ENCODE measurements around the gene MT1G.
"Not testable (repeated sequence)": the region's sequence is repeated elsewhere in the genome, so short reads cannot be mapped to it uniquely, and the experiment has no call there.

Gene MT1G

GRCh38 chr16:56669005-56669839, 1.4 kb upstream of the MT1G start, which contains the start of gene MT1H:
TSS of gene MT1H (plus strand) at chr16:56669814. CDS start at chr16:56669885, 71 bp downstream.
- Histone ChIP-seq H3K9me3 (ENCODE audit: control insufficient read depth in 5 of 5, low read length in 5 of 5) (no peaks in the 10 kb centered on the region), H3K27ac (ENCODE audit: low read depth, low read length) (no peak within 1 kb of the TSS), H3K27me3 (ENCODE audit: control insufficient read depth in 5 of 5, insufficient read depth in 4 of 5, low read length in 5 of 5) (peaks cover 0 to 28% (median 19%) of the 10 kb centered on the region in 5 donors), H3K9ac (ENCODE audit: low read length in 5 of 5) (no peak within 1 kb of the TSS), H3K36me3 (ENCODE audit: control insufficient read depth in 5 of 5, insufficient read depth in 5 of 5, low read length in 5 of 5) (no peaks in the 10 kb centered on the region), H3K4me1 (ENCODE audit: control insufficient read depth in 5 of 5, insufficient read depth in 5 of 5, low read length in 5 of 5) (peaks cover 0 to 21% (median 17%) of the 10 kb centered on the region in 5 donors), H3K4me3 (ENCODE audit: low read depth in 1 of 5, low read length in 5 of 5) (no peak within 1 kb of the TSS)

GRCh38 chr16:56665286-56666261, 2.3 kb downstream of the MT1G start:
- H3K9ac ChIP-seq (ENCODE audit: low read length in 5 of 5); H3K4me3 ChIP-seq (ENCODE audit: low read depth in 1 of 5, low read length in 5 of 5); H3K9me3 ChIP-seq (ENCODE audit: control insufficient read depth in 5 of 5, low read length in 5 of 5); H3K36me3 ChIP-seq (ENCODE audit: control insufficient read depth in 5 of 5, insufficient read depth in 5 of 5, low read length in 5 of 5); H3K27ac ChIP-seq (ENCODE audit: low read depth, low read length): not testable (repeated sequence)
- H3K4me1 ChIP-seq (ENCODE audit: control insufficient read depth in 5 of 5, insufficient read depth in 5 of 5, low read length in 5 of 5) = peaks cover 0 to 24% (median 17%) of the 10 kb centered on the region in 5 donors
- H3K27me3 ChIP-seq (ENCODE audit: control insufficient read depth in 5 of 5, insufficient read depth in 4 of 5, low read length in 5 of 5) = peaks cover 4 to 39% (median 26%) of the 10 kb centered on the region in 5 donors

GRCh38 chr16:56664506-56664905, 3.4 kb downstream of the MT1G start:
- Histone ChIP-seq H3K36me3 (ENCODE audit: control insufficient read depth in 5 of 5, insufficient read depth in 5 of 5, low read length in 5 of 5) (no peaks in the 10 kb centered on the region), H3K9me3 (ENCODE audit: control insufficient read depth in 5 of 5, low read length in 5 of 5) (no peaks in the 10 kb centered on the region), H3K4me1 (ENCODE audit: control insufficient read depth in 5 of 5, insufficient read depth in 5 of 5, low read length in 5 of 5) (peaks cover 0 to 17% (median 11%) of the 10 kb centered on the region in 5 donors), H3K9ac (ENCODE audit: low read length in 5 of 5) (no peak overlapping the region), H3K27ac (ENCODE audit: low read depth, low read length) (no peak overlapping the region), H3K27me3 (ENCODE audit: control insufficient read depth in 5 of 5, insufficient read depth in 4 of 5, low read length in 5 of 5) (peaks cover 4 to 30% (median 26%) of the 10 kb centered on the region in 5 donors), H3K4me3 (ENCODE audit: low read depth in 1 of 5, low read length in 5 of 5) (no peak overlapping the region)

- Histone ChIP-seq H3K9ac (ENCODE audit: low read length in 5 of 5) (no peak overlapping the region), H3K27ac (ENCODE audit: low read depth, low read length) (no peak overlapping the region), H3K4me1 (ENCODE audit: control insufficient read depth in 5 of 5, insufficient read depth in 5 of 5, low read length in 5 of 5) (peaks cover 3 to 18% (median 14%) of the 10 kb centered on the region in 5 donors), H3K36me3 (ENCODE audit: control insufficient read depth in 5 of 5, insufficient read depth in 5 of 5, low read length in 5 of 5) (no peaks in the 10 kb centered on the region), H3K4me3 (ENCODE audit: low read depth in 1 of 5, low read length in 5 of 5) (no peak overlapping the region), H3K9me3 (ENCODE audit: control insufficient read depth in 5 of 5, low read length in 5 of 5) (no peaks in the 10 kb centered on the region), H3K27me3 (ENCODE audit: control insufficient read depth in 5 of 5, insufficient read depth in 4 of 5, low read length in 5 of 5) (peaks cover 4 to 17% (median 13%) of the 10 kb centered on the region in 5 donors)
These were observed 5.2 kb downstream of the MT1G start for GRCh38 chr16:56662357-56663354.

GRCh38 chr16:56658327-56658875, 9.5 kb downstream of the MT1G start:
- Histone ChIP-seq H3K9ac (ENCODE audit: low read length in 5 of 5) (peak overlapping the region in 3 of 5 donors; percentile 46 to 57 (median 48)), H3K9me3 (ENCODE audit: control insufficient read depth in 5 of 5, low read length in 5 of 5) (no peaks in the 10 kb centered on the region), H3K4me1 (ENCODE audit: control insufficient read depth in 5 of 5, insufficient read depth in 5 of 5, low read length in 5 of 5) (peaks cover 5 to 22% (median 18%) of the 10 kb centered on the region in 5 donors), H3K36me3 (ENCODE audit: control insufficient read depth in 5 of 5, insufficient read depth in 5 of 5, low read length in 5 of 5) (no peaks in the 10 kb centered on the region), H3K27ac (ENCODE audit: low read depth, low read length) (no peak overlapping the region), H3K27me3 (ENCODE audit: control insufficient read depth in 5 of 5, insufficient read depth in 4 of 5, low read length in 5 of 5) (peaks cover 4 to 13% (median 11%) of the 10 kb centered on the region in 5 donors), H3K4me3 (ENCODE audit: low read depth in 1 of 5, low read length in 5 of 5) (peak overlapping the region; percentile 59 to 71 (median 66))

- Histone ChIP-seq H3K9me3 (ENCODE audit: control insufficient read depth in 5 of 5, low read length in 5 of 5) (no peaks in the 10 kb centered on the region), H3K9ac (ENCODE audit: low read length in 5 of 5) (peak within 1 kb of the TSS in 3 of 5 donors; percentile 46 to 57 (median 48)), H3K4me1 (ENCODE audit: control insufficient read depth in 5 of 5, insufficient read depth in 5 of 5, low read length in 5 of 5) (peaks cover 5 to 29% (median 24%) of the 10 kb centered on the region in 5 donors), H3K27me3 (ENCODE audit: control insufficient read depth in 5 of 5, insufficient read depth in 4 of 5, low read length in 5 of 5) (peaks cover 2 to 8% (median 6%) of the 10 kb centered on the region in 5 donors), H3K4me3 (ENCODE audit: low read depth in 1 of 5, low read length in 5 of 5) (peak within 1 kb of the TSS; percentile 59 to 71 (median 66)), H3K36me3 (ENCODE audit: control insufficient read depth in 5 of 5, insufficient read depth in 5 of 5, low read length in 5 of 5) (no peaks in the 10 kb centered on the region), H3K27ac (ENCODE audit: low read depth, low read length) (no peak within 1 kb of the TSS)
These were observed 10.1 kb downstream of the MT1G start, which contains the start of gene MT1F for GRCh38 chr16:56657555-56658326. TSS of gene MT1F (plus strand) at chr16:56657959. CDS start at chr16:56658059, 100 bp downstream.

GRCh38 chr16:56653218-56653617, 14.6 kb downstream of the MT1G start:
- Histone ChIP-seq H3K4me3 (ENCODE audit: low read depth in 1 of 5, low read length in 5 of 5) (no peak overlapping the region), H3K36me3 (ENCODE audit: control insufficient read depth in 5 of 5, insufficient read depth in 5 of 5, low read length in 5 of 5) (no peaks in the 10 kb centered on the region), H3K4me1 (ENCODE audit: control insufficient read depth in 5 of 5, insufficient read depth in 5 of 5, low read length in 5 of 5) (peaks cover 4 to 39% (median 36%) of the 10 kb centered on the region in 5 donors), H3K9ac (ENCODE audit: low read length in 5 of 5) (no peak overlapping the region), H3K27me3 (ENCODE audit: control insufficient read depth in 5 of 5, insufficient read depth in 4 of 5, low read length in 5 of 5) (peaks cover 0 to 3% (median 0%) of the 10 kb centered on the region in 5 donors), H3K27ac (ENCODE audit: low read depth, low read length) (no peak overlapping the region), H3K9me3 (ENCODE audit: control insufficient read depth in 5 of 5, low read length in 5 of 5) (no peaks in the 10 kb centered on the region)

- H3K4me3 ChIP-seq (ENCODE audit: low read depth in 1 of 5, low read length in 5 of 5) = no peak overlapping the region
- peaks cover 0 to 5% (median under 1%) of the 10 kb centered on the region in 5 donors for H3K27me3 ChIP-seq (ENCODE audit: control insufficient read depth in 5 of 5, insufficient read depth in 4 of 5, low read length in 5 of 5)
- H3K9me3 ChIP-seq (ENCODE audit: control insufficient read depth in 5 of 5, low read length in 5 of 5) = no peaks in the 10 kb centered on the region
- H3K27ac ChIP-seq (ENCODE audit: low read depth, low read length) = no peak overlapping the region
- no peaks in the 10 kb centered on the region for H3K36me3 ChIP-seq (ENCODE audit: control insufficient read depth in 5 of 5, insufficient read depth in 5 of 5, low read length in 5 of 5)
- no peak overlapping the region for H3K9ac ChIP-seq (ENCODE audit: low read length in 5 of 5)
- H3K4me1 ChIP-seq (ENCODE audit: control insufficient read depth in 5 of 5, insufficient read depth in 5 of 5, low read length in 5 of 5) = peaks cover 2 to 37% (median 35%) of the 10 kb centered on the region in 5 donors
These were observed 15.3 kb downstream of the MT1G start for GRCh38 chr16:56652600-56652999.

All from subcutaneous abdominal adipose tissue (tissue), 5 donors.